Measurements from ENCODE around the gene PUM1. TPM values are rescaled to one million over a fixed set of nuclear protein-coding genes. Genes with fewer than 3 reads are reported as not detected.

The PUM1 gene
- total RNA-seq, 1 experiment from 2014 or later, result 43.3 TPM

DNA sequence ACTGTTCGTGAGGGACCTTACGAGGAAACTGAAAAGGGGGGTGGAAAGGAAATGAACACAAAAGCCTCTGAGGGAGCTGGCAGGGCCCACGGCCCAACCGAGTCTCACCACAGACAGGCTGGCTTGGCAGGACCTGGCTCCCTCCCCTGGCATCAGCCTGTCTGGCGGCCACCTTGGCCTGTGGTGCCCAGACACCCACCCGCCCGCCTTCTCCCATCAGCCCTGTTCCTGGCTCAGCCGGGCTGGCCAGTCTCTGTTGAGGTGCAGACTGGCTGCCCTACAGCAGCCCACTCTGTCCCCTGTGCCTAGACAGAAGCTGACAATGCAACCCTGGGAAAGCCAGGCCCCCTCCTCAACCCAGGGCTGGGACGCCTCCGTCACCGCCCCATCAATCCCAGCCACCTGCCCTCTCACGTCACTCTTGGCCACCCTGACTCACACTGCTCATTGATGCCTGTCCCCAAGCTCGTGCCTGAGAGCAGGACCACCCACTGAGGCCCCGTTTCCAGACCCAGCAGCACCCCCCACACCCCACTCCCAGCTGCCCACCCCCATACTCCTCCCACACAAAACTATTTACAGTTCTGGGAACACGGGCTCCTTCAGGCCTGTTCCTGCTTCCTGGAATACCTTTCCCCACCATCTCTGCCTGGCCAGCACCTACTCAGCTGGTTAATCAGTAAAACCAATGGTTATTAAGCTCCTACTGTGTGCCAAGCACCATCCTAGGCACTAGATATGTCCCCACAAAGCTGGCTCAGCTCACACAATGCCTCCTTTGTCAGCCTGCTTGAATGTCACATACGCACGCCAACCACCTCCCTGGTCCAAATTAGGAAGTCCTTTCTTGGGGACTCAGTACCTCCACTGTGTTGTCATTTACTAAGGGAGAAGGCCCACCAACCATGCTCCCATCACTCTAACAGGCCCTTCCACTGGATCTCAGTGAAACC is 179.7 kb downstream of the PUM1 start:
- H3K36me3 ChIP-seq (ENCODE audit: low read depth, low read length), result no peaks in the 10 kb centered on the region
- H3K4me3 ChIP-seq (ENCODE audit: low read length), result no peak overlapping the region
- no peak overlapping the region for H3K4me2 ChIP-seq (ENCODE audit: low read length)
- H3K27ac ChIP-seq (ENCODE audit: low read length), result no peak overlapping the region
- H3K27me3 ChIP-seq (ENCODE audit: low read length), result no peaks in the 10 kb centered on the region
- POLR2A ChIA-PET (ENCODE audit: unreplicated experiment), result no interaction called here
- TF ChIP-seq EZH2 (IDR thresholded peaks at IDR 0.05; ENCODE audit: low read length, unreplicated experiment) (no peak), EZH2phosphoT487 (IDR thresholded peaks at IDR 0.05; ENCODE audit: borderline replicate concordance, low read length) (no peak)
- TF ChIP-seq, protein P1, sequence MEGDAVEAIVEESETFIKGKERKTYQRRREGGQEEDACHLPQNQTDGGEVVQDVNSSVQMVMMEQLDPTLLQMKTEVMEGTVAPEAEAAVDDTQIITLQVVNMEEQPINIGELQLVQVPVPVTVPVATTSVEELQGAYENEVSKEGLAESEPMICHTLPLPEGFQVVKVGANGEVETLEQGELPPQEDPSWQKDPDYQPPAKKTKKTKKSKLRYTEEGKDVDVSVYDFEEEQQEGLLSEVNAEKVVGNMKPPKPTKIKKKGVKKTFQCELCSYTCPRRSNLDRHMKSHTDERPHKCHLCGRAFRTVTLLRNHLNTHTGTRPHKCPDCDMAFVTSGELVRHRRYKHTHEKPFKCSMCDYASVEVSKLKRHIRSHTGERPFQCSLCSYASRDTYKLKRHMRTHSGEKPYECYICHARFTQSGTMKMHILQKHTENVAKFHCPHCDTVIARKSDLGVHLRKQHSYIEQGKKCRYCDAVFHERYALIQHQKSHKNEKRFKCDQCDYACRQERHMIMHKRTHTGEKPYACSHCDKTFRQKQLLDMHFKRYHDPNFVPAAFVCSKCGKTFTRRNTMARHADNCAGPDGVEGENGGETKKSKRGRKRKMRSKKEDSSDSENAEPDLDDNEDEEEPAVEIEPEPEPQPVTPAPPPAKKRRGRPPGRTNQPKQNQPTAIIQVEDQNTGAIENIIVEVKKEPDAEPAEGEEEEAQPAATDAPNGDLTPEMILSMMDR (conservative IDR thresholded peaks at IDR 0.05; ENCODE audit: low read depth, low read length), result no peak
- no peaks in the 10 kb centered on the region for H3K9me3 ChIP-seq (ENCODE audit: low read length)
- no peak overlapping the region for H3K9ac ChIP-seq (ENCODE audit: low read length)
- no peaks in the 10 kb centered on the region for H3K9me2 ChIP-seq (replicated peaks; ENCODE audit: low read length)
- no peaks in the 10 kb centered on the region for H3K4me1 ChIP-seq (ENCODE audit: insufficient read depth, low read length)
- no peak for ATAC-seq
- CTCF ChIA-PET, result no interaction called here
- intact Hi-C loops (cut with micrococcal nuclease), result no loop called here
- H3K79me2 ChIP-seq (ENCODE audit: low read length), result no peaks in the 10 kb centered on the region
- H4K20me1 ChIP-seq (ENCODE audit: low read length), result no peaks in the 10 kb centered on the region
- DNase-seq, result no peak
- no peak overlapping the region for H2AFZ ChIP-seq (ENCODE audit: low read length)
- no peaks in the 10 kb centered on the region for H3F3A ChIP-seq (ENCODE audit: low read length, unreplicated experiment)
- BruUV-seq (replicated peaks), result no TSS peak

DNA sequence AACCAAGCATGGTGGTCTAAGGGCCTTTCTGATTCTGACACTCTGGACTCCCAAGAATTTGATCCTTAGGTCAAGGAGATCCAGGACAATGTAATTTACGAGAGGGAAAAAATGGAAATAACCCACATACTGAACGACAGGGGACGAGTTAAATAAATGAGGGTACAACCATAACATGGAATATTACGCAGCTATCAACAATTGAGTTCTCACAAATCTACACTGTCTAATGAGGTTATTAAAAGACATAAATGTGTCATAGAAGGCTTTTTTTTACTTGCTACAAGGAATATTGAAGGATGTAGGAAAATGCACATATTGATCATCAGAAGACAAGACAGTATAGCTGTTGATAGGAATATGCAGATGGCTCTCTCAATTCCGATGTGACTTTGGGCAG is 180.8 kb downstream of the PUM1 start:
- Histone ChIP-seq H3K9ac (ENCODE audit: low read length) (no peak overlapping the region), H3K9me3 (ENCODE audit: low read length) (no peaks in the 10 kb centered on the region), H3K4me3 (ENCODE audit: low read length) (no peak overlapping the region), H3K4me2 (ENCODE audit: low read length) (no peak overlapping the region), H3K4me1 (ENCODE audit: insufficient read depth, low read length) (no peaks in the 10 kb centered on the region), H3K27ac (ENCODE audit: low read length) (no peak overlapping the region), H3K79me2 (ENCODE audit: low read length) (no peaks in the 10 kb centered on the region), H3K9me2 (replicated peaks; ENCODE audit: low read length) (no peaks in the 10 kb centered on the region), H3K36me3 (ENCODE audit: low read depth, low read length) (no peaks in the 10 kb centered on the region), H3K27me3 (ENCODE audit: low read length) (no peaks in the 10 kb centered on the region), H3F3A (ENCODE audit: low read length, unreplicated experiment) (no peaks in the 10 kb centered on the region), H2AFZ (ENCODE audit: low read length) (no peak overlapping the region), H4K20me1 (ENCODE audit: low read length) (no peaks in the 10 kb centered on the region)
- POLR2A ChIA-PET (ENCODE audit: unreplicated experiment), result no interaction called here
- DNase-seq (no peak), ATAC-seq (no peak)
- BruUV-seq (replicated peaks), result no TSS peak
- TF ChIP-seq EZH2 (IDR thresholded peaks at IDR 0.05; ENCODE audit: low read length, unreplicated experiment) (no peak), EZH2phosphoT487 (IDR thresholded peaks at IDR 0.05; ENCODE audit: borderline replicate concordance, low read length) (no peak)
- TF ChIP-seq, protein P1 (conservative IDR thresholded peaks at IDR 0.05; ENCODE audit: low read depth, low read length), result no peak
- CTCF ChIA-PET, result no interaction called here
- intact Hi-C loops (cut with micrococcal nuclease), result no loop called here
